ENCODE results near the gene AKAP8. TPM values are rescaled to one million over a fixed set of nuclear protein-coding genes. Genes with fewer than 3 reads are reported as not detected.

The AKAP8 gene
- total and polyA plus RNA-seq, 4 donors, result 15.0 to 43.4 (median 19.7) TPM

DNA sequence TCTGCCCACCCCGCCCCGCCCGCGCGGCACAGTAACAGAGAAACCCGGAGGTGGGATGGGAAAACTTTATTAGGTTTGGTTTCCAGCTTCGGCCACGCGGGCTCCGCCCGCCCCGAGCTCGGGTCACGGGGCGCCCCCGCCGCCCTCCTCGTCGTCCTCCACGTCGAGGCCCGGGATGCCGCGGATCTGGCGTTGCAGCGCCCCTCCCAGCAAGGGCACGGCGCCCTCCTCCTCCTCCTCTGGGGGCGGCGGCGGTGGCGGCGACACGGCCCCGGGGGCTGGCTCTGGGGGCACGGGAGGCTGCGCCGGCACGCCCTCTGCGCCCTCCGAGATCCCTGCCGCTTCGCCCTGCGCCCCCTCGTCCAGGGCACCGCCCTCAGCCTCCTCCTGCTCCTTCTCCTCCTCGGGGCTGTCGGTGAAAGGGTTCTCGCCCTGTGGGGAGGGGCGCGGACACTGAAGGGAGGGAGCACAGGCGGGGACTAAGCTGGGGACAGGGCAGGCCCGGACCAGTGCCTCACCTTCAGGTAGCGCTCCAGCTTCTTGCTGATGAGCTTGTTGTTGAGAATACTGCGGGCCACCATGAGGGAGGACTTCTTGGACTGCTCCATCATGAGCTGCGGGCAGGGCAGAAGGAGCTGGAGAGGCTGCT is 536 bp upstream of the AKAP8 start:
- H3K9me3 ChIP-seq (ENCODE audit: control insufficient read depth in 4 of 4, insufficient read depth in 3 of 4, low read length in 3 of 4), result no peaks in the 10 kb centered on the region
- H3K27ac ChIP-seq (ENCODE audit: low read depth in 1 of 2, low read length in 1 of 2), result peak overlapping the region; percentile 80 to 90
- TF ChIP-seq, protein P1, sequence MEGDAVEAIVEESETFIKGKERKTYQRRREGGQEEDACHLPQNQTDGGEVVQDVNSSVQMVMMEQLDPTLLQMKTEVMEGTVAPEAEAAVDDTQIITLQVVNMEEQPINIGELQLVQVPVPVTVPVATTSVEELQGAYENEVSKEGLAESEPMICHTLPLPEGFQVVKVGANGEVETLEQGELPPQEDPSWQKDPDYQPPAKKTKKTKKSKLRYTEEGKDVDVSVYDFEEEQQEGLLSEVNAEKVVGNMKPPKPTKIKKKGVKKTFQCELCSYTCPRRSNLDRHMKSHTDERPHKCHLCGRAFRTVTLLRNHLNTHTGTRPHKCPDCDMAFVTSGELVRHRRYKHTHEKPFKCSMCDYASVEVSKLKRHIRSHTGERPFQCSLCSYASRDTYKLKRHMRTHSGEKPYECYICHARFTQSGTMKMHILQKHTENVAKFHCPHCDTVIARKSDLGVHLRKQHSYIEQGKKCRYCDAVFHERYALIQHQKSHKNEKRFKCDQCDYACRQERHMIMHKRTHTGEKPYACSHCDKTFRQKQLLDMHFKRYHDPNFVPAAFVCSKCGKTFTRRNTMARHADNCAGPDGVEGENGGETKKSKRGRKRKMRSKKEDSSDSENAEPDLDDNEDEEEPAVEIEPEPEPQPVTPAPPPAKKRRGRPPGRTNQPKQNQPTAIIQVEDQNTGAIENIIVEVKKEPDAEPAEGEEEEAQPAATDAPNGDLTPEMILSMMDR (IDR thresholded peaks at IDR 0.05; ENCODE audit: control extremely low read depth, extremely low read depth), result no peak
- 2 to 3% methylated on average over 37 to 56 of the region's 56 CpGs for WGBS, 2 donors
- H3K9ac ChIP-seq (ENCODE audit: insufficient read depth in 1 of 2, low read length in 2 of 2), result no peak overlapping the region
- no peak for ATAC-seq (ENCODE audit: insufficient read depth, low FRiP score)
- H3K4me1 ChIP-seq (ENCODE audit: control insufficient read depth in 5 of 5, insufficient read depth in 5 of 5, low read length in 5 of 5), result peaks cover 0 to 19% (median 10%) of the 10 kb centered on the region in 5 donors
- peaks cover 0 to 3% (median under 1%) of the 10 kb centered on the region in 4 donors for H3K36me3 ChIP-seq (ENCODE audit: control insufficient read depth in 4 of 4, insufficient read depth in 4 of 4, low read length in 4 of 4)
- H3K27me3 ChIP-seq (ENCODE audit: control insufficient read depth in 3 of 3, insufficient read depth in 3 of 3, low read length in 2 of 3), result no peaks in the 10 kb centered on the region
- peak in 2 of 3 donors; percentile 50 to 57 for DNase-seq
- H3K4me3 ChIP-seq, result peak overlapping the region; percentile 74

DNA sequence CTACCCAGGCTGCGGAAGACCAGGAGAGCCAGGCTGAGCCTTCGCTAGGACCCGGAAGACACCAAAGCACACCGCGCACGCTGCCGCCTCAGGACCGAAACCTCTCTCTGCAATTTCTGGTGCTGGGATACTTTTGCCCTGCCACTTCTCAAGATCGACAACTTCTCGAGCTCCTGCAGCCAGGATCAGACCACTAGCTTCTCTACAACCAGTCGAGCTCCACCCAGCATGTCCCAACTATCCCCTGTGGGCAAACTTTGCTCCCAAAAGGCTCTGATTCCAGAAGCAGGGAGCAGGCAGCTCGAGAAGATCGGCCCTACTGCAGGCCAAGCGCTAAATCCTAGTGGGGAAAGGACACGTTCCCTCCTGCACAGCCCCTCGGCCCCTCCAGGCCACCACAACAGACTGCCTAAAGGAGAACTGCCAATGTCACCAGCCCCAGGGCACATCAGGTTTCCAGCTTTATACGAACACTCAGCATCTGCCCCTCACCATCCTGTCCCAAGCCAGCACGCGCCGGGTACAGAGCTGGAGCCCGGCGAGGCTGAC is 979 bp downstream of the AKAP8 start:
- Histone ChIP-seq H3K4me1 (ENCODE audit: control insufficient read depth in 5 of 5, insufficient read depth in 5 of 5, low read length in 5 of 5) (peaks cover 0 to 24% (median 17%) of the 10 kb centered on the region in 5 donors), H3K36me3 (ENCODE audit: control insufficient read depth in 4 of 4, insufficient read depth in 4 of 4, low read length in 4 of 4) (peaks cover 0 to 12% (median 1%) of the 10 kb centered on the region in 4 donors), H3K4me3 (peak overlapping the region; percentile 80), H3K9ac (ENCODE audit: insufficient read depth in 1 of 2, low read length in 2 of 2) (peak overlapping the region; percentile 69), H3K27ac (ENCODE audit: low read depth in 1 of 2, low read length in 1 of 2) (peak overlapping the region; percentile 97 to 99), H3K9me3 (ENCODE audit: control insufficient read depth in 4 of 4, insufficient read depth in 3 of 4, low read length in 3 of 4) (no peaks in the 10 kb centered on the region), H3K27me3 (ENCODE audit: control insufficient read depth in 3 of 3, insufficient read depth in 3 of 3, low read length in 2 of 3) (no peaks in the 10 kb centered on the region)
- ATAC-seq (ENCODE audit: insufficient read depth, low FRiP score) (no peak), DNase-seq (peak; percentile 49 to 58 (median 50))
- TF ChIP-seq, protein P1 (IDR thresholded peaks at IDR 0.05; ENCODE audit: control extremely low read depth, extremely low read depth), result no peak
- 0% methylated on average over 22 of the region's 22 CpGs for WGBS, 2 donors

DNA sequence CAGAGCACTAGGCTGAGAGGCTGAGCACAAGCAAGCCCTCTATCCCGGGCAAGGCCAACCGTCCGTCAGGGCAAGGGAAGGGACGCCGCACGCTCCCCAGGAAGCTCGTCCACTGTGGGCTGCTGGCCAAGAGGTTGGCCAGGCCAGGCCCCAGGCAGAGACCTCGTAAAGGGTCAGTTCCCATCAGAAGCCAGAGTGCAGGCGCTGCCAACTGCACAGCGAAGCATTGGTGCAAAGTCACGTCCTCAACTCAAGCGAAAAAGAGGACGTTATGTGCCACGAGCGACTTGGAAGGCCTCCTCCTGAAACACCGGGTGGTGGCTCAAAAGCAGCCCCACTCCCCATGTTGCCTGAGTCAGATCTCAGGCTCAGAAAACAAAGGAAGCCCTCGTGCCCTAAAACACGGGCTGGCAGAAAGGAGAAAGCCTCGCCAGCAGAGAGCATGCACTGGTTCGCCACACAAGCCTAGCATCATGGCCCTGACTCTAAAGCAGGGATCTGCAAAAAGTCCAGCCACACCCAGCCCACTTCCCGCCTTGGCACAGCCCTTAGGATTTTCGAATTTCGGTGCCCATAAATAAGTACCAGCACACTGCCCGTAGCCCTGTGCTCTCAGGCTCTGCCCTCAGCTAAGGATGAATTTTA is 4.7 kb downstream of the AKAP8 start:
- no peaks in the 10 kb centered on the region for H3K27me3 ChIP-seq (ENCODE audit: control insufficient read depth in 3 of 3, insufficient read depth in 3 of 3, low read length in 2 of 3)
- H3K9ac ChIP-seq (ENCODE audit: insufficient read depth in 1 of 2, low read length in 2 of 2), result peak overlapping the region in 1 of 2 donors; percentile 38
- no peak overlapping the region for H3K4me3 ChIP-seq
- 55 to 68% methylated on average over 24 of the region's 24 CpGs for WGBS, 2 donors
- ATAC-seq (ENCODE audit: insufficient read depth, low FRiP score) (no peak), DNase-seq (no peak)
- peaks cover 7 to 41% (median 25%) of the 10 kb centered on the region in 4 donors for H3K36me3 ChIP-seq (ENCODE audit: control insufficient read depth in 4 of 4, insufficient read depth in 4 of 4, low read length in 4 of 4)
- peaks cover 0 to 22% (median 13%) of the 10 kb centered on the region in 5 donors for H3K4me1 ChIP-seq (ENCODE audit: control insufficient read depth in 5 of 5, insufficient read depth in 5 of 5, low read length in 5 of 5)
- H3K9me3 ChIP-seq (ENCODE audit: control insufficient read depth in 4 of 4, insufficient read depth in 3 of 4, low read length in 3 of 4), result no peaks in the 10 kb centered on the region
- H3K27ac ChIP-seq (ENCODE audit: low read depth in 1 of 2, low read length in 1 of 2), result peak overlapping the region; percentile 4 to 54
- TF ChIP-seq, protein P1 (IDR thresholded peaks at IDR 0.05; ENCODE audit: control extremely low read depth, extremely low read depth), result no peak

Measured in lung (tissue), 12 donors.